Gastrocnemius medialis (tissue), 4 donors: ENCODE measurements around the gene IFT81.
"Not testable (repeated sequence)": the region's sequence is repeated elsewhere in the genome, so short reads cannot be mapped to it uniquely, and the experiment has no call there.

Experiments used
- CTCF ChIP-seq, 5 experiments: fragments of 450-650 bp in 3 of 5; fragments of 200-600 bp in 2 of 5; sonication (generic) in 2 of 5; IDR thresholded peaks in 4 of 5; conservative IDR thresholded peaks in 1 of 5; 1 replicate in 4 of 5; 2 replicates in 1 of 5; pipeline ENCODE4 v1.5.1; 2016 to 2019; ENCODE audit warnings: antibody characterized with exemption in 5 of 5, mild to moderate bottlenecking in 3 of 5, moderate library complexity in 3 of 5
- POLR2A ChIP-seq, 2 donors: fragments of 450-650 bp; IDR thresholded peaks; one replicate each; pipeline ENCODE4 v1.6.1; 2017; ENCODE audit warnings: antibody characterized with exemption in 2 of 2, mild to moderate bottlenecking in 2 of 2, moderate library complexity in 2 of 2

DNA sequence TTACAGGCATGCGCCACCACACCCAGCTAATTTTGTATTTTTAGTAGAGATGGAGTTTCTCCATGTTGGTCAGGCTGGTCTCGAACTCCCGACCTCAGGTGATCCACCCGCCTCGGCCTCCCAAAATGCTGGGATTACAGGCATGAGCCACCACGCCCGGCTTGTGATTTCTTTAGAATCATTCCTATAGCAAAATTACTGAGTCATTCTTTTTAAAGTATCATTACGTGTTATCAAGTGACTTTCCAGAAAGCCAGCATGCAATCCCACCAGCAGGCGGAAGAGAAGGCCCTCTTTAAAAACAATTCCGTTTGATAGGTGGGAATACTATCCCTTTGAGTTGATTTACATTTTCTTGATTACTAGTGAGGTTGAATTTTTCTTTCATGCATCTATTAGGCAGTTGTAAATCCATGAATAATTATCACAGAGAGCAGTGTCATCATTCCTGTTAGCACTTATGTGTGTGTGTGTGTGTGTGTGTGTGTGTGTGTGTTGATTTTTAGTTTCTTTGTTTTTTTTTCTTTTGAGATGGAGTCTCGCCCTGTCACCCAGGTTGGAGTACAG, 131.8 kb downstream of the IFT81 start:
- TF ChIP-seq POLR2A (IDR thresholded peaks at IDR 0.05); CTCF (IDR thresholded peaks at IDR 0.05 in 4 of 5, conservative IDR thresholded peaks at IDR 0.05 in 1 of 5): not testable (repeated sequence)
